Gastrocnemius medialis (tissue), 4 donors: ENCODE data around the gene AGBL1.

Experiments used
- POLR2A ChIP-seq, 2 donors: fragments of 450-650 bp; IDR thresholded peaks; one replicate each; pipeline ENCODE4 v1.6.1; 2017; ENCODE audit warnings: antibody characterized with exemption in 2 of 2, mild to moderate bottlenecking in 2 of 2, moderate library complexity in 2 of 2
- TF ChIP-seq, protein P1 (sequence below), 5 experiments: fragments of 450-650 bp in 3 of 5; fragments of 200-600 bp in 2 of 5; sonication (generic) in 2 of 5; IDR thresholded peaks in 4 of 5; conservative IDR thresholded peaks in 1 of 5; 1 replicate in 4 of 5; 2 replicates in 1 of 5; pipeline ENCODE4 v1.5.1; 2016 to 2019; ENCODE audit warnings: antibody characterized with exemption in 5 of 5, mild to moderate bottlenecking in 3 of 5, moderate library complexity in 3 of 5

DNA sequence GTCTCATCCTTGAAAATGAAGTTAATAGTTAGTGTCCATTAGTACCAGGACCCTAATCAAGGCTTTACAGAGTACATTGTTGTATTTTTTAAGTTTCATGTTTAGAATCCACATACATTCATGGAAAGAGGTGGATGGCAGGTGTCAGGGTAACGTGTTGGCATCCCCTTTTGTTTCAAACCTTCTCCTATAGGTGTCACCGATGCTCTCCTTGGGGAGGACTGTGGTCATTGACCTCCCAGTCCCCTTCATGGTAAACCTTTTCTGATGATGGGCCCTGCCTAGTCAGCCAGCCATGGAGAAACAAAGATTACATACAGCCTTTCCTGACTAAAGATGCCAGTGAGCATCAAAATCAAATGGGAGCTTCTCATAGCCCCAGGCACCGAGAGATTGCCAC, 574.8 kb downstream of the AGBL1 start:
- no peak for TF ChIP-seq POLR2A (IDR thresholded peaks at IDR 0.05)
- TF ChIP-seq, protein P1, sequence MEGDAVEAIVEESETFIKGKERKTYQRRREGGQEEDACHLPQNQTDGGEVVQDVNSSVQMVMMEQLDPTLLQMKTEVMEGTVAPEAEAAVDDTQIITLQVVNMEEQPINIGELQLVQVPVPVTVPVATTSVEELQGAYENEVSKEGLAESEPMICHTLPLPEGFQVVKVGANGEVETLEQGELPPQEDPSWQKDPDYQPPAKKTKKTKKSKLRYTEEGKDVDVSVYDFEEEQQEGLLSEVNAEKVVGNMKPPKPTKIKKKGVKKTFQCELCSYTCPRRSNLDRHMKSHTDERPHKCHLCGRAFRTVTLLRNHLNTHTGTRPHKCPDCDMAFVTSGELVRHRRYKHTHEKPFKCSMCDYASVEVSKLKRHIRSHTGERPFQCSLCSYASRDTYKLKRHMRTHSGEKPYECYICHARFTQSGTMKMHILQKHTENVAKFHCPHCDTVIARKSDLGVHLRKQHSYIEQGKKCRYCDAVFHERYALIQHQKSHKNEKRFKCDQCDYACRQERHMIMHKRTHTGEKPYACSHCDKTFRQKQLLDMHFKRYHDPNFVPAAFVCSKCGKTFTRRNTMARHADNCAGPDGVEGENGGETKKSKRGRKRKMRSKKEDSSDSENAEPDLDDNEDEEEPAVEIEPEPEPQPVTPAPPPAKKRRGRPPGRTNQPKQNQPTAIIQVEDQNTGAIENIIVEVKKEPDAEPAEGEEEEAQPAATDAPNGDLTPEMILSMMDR (IDR thresholded peaks at IDR 0.05 in 4 of 5, conservative IDR thresholded peaks at IDR 0.05 in 1 of 5): no peak
